ENCODE measurements around the gene TSHZ2.
A peak's percentile ranks its signal among the peaks of the same experiment; 100 is the strongest.

The TSHZ2 gene

DNA sequence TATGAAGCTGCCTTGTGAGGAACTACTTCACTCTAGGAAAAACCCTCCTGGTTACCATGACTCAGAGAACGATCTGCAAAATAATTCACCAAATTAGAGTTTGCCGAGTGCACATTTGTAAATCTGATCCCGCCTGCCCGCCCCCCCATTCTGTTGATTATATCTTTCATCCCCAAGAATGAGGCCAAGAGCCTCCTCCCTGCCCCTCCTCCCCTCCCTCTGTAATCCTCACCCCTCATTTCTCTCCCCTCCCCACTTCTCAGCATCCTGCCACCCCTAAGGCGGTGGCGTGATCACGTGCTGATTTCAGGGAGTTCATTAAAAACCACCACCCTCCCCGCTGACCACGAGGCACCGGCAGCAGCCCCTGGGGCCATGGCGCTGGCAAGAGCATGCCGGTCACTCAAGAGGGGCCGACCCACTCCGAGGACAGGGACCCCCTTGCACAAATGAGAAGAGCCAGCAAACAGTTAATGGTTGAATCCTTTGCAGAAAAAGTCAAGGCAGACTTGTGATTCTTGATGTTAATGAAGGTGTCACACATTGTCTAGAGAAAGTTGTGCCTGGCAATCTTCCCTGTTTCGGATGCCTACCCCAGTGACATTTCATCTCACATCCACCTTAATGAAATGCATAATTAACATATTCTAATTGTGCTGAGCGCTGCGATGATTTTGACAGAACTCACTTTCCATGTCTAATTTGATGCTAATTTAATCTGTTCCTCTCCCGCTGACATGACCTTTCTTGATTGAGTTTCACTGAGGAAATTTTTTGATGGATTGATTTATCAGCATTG is 373.6 kb downstream of the TSHZ2 start:
- Histone ChIP-seq H3K27me3 (replicated peaks) (no peaks in the 10 kb centered on the region), H3K36me3 (replicated peaks) (no peaks in the 10 kb centered on the region), H3K4me3 (ENCODE audit: low read depth, low read length) (no peak overlapping the region), H3K27ac (no peak overlapping the region)
- in situ Hi-C loops (cut with HindIII; ENCODE audit: low pct_ligation_motif_present, low sequenced_read_pairs) = no loop called here
- TF ChIP-seq, protein P1, sequence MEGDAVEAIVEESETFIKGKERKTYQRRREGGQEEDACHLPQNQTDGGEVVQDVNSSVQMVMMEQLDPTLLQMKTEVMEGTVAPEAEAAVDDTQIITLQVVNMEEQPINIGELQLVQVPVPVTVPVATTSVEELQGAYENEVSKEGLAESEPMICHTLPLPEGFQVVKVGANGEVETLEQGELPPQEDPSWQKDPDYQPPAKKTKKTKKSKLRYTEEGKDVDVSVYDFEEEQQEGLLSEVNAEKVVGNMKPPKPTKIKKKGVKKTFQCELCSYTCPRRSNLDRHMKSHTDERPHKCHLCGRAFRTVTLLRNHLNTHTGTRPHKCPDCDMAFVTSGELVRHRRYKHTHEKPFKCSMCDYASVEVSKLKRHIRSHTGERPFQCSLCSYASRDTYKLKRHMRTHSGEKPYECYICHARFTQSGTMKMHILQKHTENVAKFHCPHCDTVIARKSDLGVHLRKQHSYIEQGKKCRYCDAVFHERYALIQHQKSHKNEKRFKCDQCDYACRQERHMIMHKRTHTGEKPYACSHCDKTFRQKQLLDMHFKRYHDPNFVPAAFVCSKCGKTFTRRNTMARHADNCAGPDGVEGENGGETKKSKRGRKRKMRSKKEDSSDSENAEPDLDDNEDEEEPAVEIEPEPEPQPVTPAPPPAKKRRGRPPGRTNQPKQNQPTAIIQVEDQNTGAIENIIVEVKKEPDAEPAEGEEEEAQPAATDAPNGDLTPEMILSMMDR (IDR thresholded peaks at IDR 0.05; ENCODE audit: low read depth, low read length, missing control alignments) = no peak
- DNase-seq = no peak

DNA sequence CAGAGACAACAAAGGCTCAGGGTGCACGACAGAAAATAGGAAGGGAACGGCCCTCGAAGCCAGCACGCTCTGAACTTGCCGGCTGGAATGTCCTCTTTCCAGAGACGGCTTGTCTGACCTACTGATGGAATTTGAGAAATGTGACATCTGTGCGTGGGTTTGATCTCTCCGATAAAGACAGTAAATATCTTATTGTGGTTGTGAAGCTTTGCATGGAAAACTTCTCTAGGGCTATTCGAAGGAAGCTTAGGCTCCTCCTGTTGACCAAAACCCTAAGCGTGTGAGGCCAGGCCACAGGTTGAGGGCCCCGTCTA is 374.1 kb downstream of the TSHZ2 start:
- peak; percentile 3 for DNase-seq
- Histone ChIP-seq H3K36me3 (replicated peaks) (no peaks in the 10 kb centered on the region), H3K27ac (no peak overlapping the region), H3K27me3 (replicated peaks) (no peaks in the 10 kb centered on the region), H3K4me3 (ENCODE audit: low read depth, low read length) (no peak overlapping the region)
- in situ Hi-C loops (cut with HindIII; ENCODE audit: low pct_ligation_motif_present, low sequenced_read_pairs) = no loop called here
- TF ChIP-seq, protein P1 (IDR thresholded peaks at IDR 0.05; ENCODE audit: low read depth, low read length, missing control alignments) = no peak

DNA sequence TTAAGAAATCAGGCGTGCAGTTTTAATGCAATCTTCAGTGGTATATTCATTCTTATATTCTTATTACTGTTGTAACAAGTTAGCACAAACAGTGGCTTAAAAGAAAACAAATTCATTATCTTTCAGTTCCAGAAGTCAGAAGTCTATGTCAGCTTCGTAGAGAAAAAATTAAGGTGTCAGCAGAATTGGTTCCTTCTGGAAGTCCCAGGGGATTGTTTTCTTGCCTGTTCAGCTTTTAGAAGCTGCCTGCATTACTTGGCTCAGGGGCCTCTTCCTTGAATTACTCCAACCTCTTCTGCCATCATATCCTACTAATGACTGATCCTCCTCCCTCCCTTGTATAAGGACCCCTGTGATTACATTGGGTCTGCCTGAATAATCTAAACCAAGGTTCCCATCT is 377.6 kb downstream of the TSHZ2 start:
- in situ Hi-C loops (cut with HindIII; ENCODE audit: low pct_ligation_motif_present, low sequenced_read_pairs) = no loop called here
- Histone ChIP-seq H3K4me3 (ENCODE audit: low read depth, low read length) (no peak overlapping the region), H3K27ac (no peak overlapping the region), H3K27me3 (replicated peaks) (no peaks in the 10 kb centered on the region), H3K36me3 (replicated peaks) (no peaks in the 10 kb centered on the region)
- DNase-seq = no peak
- TF ChIP-seq, protein P1 (IDR thresholded peaks at IDR 0.05; ENCODE audit: low read depth, low read length, missing control alignments) = no peak

DNA sequence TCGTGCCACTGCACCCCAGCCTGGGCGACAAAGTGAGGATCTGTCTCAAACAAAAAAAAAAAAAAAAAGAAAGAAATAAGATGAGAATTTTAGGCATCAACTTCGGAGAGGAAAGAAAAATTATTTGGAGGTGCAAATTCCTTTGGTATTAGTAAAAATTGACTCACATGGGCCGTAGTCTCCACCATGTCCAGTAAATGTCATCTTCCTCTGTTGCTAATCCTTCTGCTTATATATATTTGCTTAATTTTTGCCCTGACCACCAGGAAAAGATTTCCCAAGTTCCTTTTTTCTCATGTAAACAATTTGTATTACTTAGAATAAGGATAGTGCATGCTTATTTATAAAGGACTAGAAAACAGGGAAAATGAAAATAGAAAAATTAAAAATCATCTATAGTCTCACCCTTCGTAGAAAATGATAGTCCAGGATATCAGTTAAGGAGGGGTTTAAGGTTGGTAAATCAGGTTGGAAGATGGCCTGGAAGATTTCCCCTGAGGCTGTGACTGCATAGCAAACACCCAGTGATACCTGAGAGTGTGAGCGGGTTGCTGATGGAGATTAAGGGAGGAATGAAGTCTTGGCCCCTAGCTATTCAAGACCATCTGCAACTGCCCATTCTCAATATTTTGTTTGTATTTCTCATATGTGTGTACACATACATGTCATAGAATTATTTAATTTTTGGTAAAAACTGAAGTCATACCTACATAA is 380.7 kb downstream of the TSHZ2 start:
- Histone ChIP-seq H3K27me3 (replicated peaks) (no peaks in the 10 kb centered on the region), H3K4me3 (ENCODE audit: low read depth, low read length) (no peak overlapping the region), H3K27ac (no peak overlapping the region), H3K36me3 (replicated peaks) (no peaks in the 10 kb centered on the region)
- in situ Hi-C loops (cut with HindIII; ENCODE audit: low pct_ligation_motif_present, low sequenced_read_pairs) = no loop called here
- TF ChIP-seq, protein P1 (IDR thresholded peaks at IDR 0.05; ENCODE audit: low read depth, low read length, missing control alignments) = no peak
- no peak for DNase-seq

DNA sequence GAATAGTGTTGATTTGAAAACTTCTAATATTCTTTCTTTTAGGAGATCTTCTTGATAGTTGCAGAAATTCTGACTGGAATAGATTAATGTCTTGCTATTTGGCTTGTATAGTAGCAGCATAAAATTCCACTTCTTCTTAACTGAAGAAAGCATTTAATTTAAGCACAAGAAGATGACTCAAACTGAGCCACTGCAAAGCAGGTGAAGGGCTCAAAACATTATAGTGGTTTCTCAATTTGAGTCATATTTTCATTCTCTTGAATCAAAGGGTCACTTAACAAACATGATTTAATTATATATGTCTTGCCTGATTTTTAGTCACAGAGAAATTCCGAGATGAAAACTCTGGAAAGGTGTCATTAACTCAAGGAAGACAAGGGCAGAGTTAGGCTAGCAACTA is 382.2 kb downstream of the TSHZ2 start:
- Histone ChIP-seq H3K36me3 (replicated peaks) (no peaks in the 10 kb centered on the region), H3K4me3 (ENCODE audit: low read depth, low read length) (no peak overlapping the region), H3K27me3 (replicated peaks) (no peaks in the 10 kb centered on the region), H3K27ac (no peak overlapping the region)
- TF ChIP-seq, protein P1 (IDR thresholded peaks at IDR 0.05; ENCODE audit: low read depth, low read length, missing control alignments) = no peak
- in situ Hi-C loops (cut with HindIII; ENCODE audit: low pct_ligation_motif_present, low sequenced_read_pairs) = no loop called here
- DNase-seq = no peak
